DMS 273 (cell line): ENCODE data around the gene TUT4.
"Not testable (repeated sequence)": the region's sequence is repeated elsewhere in the genome, so short reads cannot be mapped to it uniquely, and the experiment has no call there.

ENCODE experiments used
- DNase-seq: peaks from one replicate; lab custom pipeline; 2025; ENCODE audit not compliant: unreplicated experiment; lab: John Stamatoyannopoulos, UW

The TUT4 gene, protein sequence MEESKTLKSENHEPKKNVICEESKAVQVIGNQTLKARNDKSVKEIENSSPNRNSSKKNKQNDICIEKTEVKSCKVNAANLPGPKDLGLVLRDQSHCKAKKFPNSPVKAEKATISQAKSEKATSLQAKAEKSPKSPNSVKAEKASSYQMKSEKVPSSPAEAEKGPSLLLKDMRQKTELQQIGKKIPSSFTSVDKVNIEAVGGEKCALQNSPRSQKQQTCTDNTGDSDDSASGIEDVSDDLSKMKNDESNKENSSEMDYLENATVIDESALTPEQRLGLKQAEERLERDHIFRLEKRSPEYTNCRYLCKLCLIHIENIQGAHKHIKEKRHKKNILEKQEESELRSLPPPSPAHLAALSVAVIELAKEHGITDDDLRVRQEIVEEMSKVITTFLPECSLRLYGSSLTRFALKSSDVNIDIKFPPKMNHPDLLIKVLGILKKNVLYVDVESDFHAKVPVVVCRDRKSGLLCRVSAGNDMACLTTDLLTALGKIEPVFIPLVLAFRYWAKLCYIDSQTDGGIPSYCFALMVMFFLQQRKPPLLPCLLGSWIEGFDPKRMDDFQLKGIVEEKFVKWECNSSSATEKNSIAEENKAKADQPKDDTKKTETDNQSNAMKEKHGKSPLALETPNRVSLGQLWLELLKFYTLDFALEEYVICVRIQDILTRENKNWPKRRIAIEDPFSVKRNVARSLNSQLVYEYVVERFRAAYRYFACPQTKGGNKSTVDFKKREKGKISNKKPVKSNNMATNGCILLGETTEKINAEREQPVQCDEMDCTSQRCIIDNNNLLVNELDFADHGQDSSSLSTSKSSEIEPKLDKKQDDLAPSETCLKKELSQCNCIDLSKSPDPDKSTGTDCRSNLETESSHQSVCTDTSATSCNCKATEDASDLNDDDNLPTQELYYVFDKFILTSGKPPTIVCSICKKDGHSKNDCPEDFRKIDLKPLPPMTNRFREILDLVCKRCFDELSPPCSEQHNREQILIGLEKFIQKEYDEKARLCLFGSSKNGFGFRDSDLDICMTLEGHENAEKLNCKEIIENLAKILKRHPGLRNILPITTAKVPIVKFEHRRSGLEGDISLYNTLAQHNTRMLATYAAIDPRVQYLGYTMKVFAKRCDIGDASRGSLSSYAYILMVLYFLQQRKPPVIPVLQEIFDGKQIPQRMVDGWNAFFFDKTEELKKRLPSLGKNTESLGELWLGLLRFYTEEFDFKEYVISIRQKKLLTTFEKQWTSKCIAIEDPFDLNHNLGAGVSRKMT (N-terminal part only)

DNA sequence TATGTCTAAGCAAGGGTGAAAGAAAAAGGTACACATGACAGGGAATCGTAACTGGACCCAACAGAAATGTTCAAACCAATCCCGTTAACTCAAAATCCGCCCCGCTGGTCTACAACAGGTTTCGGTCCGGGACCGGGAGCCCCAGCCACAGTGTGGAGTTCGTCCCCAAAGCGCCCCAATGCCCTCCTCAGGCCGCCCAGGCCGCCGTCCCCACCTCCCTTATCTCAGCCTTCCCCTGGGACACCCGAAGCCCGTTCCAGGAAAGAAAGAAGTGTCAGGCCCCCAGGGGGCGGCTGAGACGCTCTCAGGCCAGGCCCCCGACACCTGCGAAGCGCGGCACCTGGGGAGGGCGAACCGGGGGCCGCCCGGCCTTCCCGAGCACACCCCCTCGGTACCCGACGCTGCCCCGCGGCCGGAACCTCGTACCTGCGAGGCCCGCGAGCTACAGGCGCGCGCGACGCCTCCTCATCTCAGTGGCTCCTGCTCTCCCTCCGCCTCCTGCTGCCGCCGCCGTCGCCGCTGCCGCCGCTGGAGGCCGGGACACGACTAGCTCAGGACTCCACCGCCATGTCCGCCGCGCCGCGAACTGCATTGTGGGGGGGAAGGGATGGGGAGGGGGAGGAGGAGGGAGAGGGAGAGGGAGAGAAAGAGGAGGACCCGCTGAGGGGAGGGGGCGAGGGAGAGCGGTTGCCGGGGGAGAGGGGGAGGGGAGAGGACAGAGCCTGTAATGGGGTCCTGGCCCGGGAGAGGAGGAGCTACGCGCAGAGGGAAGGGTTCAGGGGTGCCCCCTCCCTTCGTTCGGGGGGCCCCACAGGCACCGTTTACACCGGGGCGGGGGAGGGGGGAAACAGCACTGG lies at the start of gene TUT4:
Gene TUT4, minus strand, starts transcription at position 588 of the 857 bp plus-strand sequence. CDS start 26,812 bp downstream, outside the sequence.
- DNase-seq: peak; percentile 90

DNA sequence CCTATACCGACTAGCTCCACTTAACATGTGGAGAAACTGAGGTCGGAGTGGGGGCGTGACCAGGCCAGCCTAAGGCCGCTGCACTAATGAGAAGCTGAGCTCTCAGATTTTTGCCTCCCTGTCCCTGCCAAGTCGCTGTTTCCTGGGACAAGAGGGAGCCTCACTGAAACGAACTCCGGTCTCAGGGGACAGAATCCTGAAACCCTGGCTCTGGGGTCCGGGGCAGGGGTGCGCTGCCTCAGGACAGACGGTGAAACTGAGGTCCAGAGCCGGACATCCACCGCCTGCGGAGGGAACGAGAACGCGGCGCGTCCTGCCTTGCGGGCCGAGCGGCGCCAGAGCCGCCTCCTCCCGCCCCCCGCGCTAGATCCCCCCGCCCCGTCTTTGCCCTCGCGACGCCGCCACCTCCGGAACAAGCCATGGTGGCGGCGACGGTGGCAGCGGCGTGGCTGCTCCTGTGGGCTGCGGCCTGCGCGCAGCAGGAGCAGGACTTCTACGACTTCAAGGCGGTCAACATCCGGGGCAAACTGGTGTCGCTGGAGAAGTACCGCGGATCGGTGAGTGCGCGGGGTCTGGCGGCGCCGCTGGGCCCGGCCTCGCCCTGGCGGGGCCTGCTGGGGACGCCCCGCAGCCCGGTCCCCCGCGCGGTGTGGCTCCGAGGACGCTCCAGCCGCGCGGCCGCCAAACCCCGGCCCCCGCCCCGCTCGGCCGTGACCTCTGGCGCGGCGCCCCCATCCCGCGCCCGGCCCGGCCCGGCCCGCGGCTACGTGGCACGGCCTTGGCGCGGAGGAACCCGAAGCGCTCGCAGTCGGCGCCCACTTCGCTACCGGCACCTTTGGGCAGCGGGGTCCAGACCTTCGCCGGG lies 49.3 kb upstream of the TUT4 start, which contains the start of gene GPX7:
Gene GPX7, plus strand, starts transcription at position 381 of the 865 bp plus-strand sequence. Its CDS starts 39 bp downstream, at position 420.
- DNase-seq: peak; percentile 62

DNA sequence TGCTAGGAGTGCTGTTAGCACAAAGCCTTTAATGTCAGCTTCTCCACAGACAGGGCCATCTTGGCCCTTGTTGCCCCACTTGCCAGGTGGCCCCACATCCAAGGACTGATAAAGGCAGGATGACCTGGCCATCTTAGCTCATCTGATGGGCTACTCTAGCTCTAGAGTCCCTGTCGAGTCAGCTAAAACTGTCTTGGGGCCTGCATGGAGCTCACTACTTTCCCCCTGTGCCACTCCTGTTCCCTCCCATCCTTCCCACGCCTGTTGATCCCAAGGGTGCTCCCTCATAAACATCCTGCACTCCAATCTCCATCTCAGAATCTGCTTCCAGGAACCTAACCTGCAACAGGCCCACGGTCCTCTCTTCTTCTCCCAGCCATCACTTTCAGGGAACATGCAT lies 48.6 kb upstream of the TUT4 start:
- no peak for DNase-seq

DNA sequence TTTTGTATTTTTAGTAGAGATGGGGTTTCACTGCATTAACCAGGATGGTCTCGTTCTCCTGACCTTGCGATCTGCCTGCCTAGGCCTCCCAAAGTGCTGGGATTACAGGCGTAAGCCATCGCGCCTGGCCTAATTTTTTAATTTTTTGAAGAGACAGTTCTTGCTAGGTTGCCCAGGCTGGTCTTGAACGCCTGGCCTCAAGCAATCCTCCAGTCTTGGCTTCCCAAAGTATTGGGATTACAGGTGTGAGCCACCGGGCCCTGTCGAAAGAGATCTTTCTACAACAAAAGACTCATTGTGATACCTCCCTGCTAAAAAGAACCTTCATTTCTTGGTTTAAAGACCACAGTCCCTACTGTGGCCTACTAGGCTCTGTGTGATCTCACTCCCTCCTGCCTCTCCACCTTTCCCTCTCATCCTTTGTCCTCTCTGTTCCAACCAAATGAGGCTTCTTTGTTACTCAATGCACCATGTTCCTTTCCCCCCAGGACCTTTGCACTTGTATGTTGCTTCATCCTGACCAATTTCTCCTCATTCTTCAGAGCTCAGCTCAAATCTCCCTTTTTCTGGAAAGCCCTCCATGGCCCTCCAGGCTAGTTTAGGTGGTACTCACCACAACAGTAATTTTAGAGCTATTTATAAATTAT lies 47.8 kb upstream of the TUT4 start:
- DNase-seq: no peak

DNA sequence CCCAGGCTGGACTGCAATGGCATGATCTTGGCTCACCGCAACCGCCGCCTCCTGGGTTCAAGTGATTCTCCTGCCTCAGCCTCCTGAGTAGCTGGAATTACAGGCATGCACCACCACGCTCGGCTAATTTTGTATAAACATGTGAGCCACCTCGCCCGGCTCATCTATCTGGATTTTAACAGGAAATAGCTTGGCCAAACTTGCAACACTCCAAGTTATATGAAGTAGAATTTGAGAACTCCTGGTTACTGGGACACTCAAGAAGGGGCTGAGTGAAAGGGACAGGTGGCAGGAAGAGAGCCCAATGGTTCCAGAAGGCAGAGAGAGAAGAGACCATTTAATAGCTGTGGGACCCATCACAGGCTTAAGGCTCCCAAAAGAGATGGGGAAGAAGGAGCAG lies 46.3 kb upstream of the TUT4 start:
- DNase-seq: no peak

DNA sequence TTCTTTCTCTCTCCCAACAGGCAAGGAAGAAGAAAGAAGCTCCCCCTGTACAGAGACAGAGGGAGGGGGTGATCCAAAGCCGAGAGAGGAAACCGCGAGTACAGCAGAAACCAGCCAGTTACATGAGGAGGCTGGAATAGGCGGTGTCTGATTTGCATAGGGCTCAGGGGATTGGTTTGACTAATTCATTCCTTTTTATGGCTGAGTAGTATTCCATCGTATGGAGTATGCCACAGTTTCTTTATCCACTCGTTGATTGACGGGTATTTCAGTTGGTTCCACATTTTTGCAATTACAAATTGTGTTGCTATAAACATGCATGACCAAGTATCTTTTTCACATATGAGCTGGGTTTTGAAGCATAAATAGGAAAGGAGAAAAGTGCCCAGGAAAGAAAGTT lies 45.8 kb upstream of the TUT4 start:
- no peak for DNase-seq

DNA sequence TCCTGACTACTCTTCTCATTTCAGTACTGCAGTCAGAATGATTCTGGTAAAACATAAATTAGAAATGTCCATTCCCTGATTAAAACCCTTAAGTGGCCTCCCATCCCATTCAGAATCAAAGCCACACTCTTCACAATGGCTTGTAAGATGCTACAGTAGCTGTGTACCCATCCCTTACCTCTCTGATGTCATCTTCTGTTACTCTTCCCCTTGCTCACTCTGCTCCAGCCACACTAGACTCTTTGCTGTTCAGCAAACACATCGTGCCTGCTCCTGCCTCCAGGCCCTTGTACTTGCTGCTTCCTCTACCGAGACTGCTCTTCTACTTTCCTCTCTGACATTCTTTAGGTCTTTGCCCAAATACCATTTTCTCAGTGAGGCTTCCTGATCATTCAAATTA lies 45.0 kb upstream of the TUT4 start:
- DNase-seq: no peak

DNA sequence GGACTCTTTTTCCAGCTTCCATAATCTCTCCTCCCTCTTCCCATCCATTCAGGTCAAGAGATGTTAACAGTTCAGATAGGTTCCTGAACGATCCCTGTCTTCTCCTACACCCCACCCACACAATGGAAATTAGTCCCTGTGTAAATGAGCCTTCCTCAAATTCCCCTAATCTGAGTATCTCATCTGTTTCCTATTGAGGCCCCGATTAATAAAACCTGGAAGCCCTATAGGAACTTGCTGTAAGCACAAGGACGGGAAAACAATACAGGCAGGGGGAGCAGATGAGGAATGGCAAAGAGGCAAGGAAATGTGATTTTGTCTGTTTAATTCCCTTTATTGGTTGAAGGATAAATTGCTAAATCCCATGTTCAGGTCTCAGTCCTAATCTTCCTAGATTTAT lies 42.2 kb upstream of the TUT4 start:
- no peak for DNase-seq

DNA sequence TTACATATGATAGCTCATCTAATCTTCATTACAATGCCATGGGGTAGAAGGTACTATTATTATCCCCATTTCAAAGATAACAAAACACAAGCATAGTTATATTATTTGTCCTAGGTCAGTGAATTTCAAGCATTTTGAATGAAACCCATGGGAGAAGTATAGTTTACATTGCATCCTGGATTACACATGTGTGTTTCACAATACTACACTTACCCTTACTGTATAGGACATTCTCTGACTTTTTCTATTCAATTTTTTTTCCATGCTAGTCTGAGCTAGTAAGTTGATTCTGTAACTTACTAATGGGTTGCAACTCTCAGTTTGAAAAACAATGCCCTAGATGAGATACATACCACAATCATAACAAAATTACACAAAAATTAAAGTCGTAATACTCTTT lies 40.6 kb upstream of the TUT4 start:
- DNase-seq: no peak

DNA sequence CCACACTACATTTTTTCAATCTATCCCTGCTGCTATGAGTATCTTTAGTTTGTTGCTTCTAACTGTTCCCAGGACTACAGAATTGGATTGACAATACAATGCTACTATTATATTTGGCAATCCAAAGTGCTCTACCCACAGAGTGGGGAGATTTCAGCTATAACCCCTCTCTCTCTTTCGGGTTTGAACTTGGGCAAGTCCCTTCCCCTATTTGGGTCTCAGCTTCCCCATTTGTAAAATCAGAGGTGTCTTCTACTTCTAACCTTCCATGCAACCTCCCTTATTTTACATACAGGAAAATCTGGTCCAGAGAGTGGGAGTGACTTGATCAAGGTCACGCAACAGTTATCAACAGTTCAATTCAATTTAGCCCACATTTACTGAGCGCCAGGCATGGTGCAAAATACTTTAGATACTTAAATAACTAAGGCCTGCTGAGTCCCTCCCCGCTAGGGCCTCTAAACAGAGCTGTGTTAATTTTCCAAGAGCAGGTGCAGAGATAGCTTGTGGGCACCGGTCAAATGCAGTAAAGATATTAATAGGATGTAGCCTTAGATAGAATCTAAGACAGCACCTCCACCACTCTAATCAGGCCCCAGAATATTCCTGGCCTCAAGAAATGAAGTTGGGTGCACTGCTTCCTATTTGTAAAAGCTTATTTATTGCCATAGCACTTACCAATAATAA lies 39.9 kb upstream of the TUT4 start:
- DNase-seq: no peak

DNA sequence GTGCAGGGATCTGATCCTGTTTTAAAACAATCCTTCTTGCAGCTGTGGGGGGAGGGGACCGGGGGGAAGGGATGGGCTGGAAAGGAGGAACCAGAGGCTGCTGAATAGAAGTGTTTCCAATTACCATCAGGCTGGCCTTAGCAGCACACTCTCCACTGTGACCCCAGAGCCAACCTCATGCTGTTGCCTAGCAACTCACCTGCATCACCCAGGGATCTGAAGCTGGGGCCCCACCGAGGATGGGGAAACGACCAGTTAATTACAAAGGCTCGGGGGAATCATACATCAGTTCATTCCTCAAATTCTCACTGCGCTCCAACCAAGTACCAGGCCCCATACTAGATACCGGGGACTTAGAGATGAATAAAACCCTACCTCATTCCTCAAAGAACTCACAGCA lies 37.4 kb upstream of the TUT4 start:
- peak; percentile 8 for DNase-seq

DNA sequence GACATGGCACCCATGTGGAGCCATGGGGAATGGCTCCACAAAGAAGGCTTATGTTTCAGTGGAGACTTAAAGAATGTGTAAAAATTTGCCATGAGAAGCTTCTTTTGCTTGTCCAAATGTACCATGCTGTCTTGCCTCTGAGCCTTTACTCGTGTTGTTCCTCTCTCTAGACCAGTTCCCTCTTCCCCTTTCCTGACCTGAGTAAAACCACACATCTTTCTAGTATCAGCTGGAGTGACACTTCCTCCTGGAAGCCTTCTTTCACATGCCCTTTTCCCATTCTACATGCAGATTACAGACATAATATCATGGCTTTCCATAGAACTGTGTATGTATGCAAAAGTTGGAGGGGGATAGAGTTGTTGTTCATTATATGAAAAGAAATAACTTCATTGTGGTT lies 35.6 kb upstream of the TUT4 start:
- DNase-seq: no peak

DNA sequence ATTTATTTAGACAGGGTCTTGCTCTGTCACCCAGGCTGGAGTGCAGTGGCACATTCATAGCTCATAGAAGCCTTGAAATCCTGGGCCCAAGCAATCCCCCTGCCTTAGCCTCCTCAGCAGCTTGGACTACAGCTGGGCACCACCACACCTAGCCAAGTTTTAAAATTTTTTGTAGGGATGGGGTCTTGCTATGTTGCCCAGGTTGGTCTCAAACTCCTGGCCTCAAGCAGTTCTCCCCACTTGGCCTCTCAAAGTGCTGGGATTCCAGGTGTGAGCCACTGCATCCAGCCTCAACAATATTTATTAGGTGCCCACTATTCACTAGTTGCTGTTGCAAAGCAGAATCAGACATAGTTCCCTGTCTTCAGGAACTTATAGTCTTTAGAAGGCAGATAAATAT lies 35.1 kb upstream of the TUT4 start:
- DNase-seq: no peak

DNA sequence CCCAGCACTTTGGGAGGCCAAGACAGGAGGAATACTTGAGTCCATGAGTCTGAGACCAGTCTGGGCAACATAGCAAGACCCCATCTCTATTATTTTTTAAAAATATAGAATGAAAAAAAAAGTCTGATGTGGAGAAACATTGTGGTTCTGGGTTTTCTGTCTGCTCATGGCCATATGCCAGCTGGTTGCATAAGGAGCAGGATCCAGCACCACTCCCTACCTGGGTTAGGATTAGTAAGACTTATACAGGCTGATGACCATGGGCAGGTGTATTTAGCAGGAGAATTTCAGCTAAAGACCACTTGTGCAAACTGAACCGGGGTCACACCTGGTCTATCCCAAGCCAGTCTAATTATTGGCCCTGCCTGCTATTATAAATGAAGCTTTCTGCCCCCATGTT lies 32.6 kb upstream of the TUT4 start:
- DNase-seq: no peak

DNA sequence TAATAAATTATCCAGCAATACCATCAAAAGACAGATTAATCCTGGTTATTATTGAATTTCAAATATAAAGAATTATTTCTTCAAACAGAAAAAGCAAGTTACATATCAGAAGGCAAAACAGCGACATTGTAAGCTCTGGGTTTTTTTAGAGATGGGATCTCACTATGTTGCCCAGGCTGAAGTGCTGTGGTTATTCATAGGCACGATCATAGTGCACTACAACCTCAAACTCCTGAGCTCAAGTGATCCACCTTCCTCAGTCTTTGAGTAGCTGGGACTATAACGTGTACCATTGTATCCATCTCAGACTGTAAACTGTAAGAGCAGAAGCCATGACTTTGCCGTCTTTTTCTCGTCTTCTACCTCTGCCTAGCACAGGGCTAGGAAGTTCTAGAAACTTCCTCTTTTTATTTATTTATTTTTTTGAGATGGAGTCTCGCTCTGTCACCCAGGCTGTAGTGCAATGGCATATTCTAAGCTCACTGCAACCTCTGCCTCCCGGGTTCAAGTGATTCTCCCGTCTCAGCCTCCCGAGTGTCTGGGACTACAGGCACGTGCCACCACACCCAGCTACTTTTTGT lies 29.3 kb upstream of the TUT4 start:
- DNase-seq: no peak

DNA sequence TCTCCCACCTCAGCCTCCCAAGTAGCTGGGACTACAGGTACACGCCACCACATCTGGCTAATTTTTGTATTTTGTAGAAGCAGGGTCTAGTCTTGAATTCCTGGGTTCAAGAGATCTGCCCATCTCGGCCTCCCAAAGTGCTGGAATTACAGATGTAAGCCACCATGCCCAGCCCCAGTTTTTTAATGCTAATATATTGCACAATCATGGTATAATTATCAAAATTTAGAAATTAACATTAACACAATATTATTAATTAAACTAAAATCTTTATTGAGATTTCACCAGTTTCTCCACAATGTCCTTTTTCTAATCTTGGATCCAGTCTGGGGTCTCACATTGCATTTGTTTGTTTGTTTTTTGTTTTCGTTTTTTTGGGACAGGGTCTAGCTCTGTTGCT lies 27.4 kb upstream of the TUT4 start:
- no peak for DNase-seq

DNA sequence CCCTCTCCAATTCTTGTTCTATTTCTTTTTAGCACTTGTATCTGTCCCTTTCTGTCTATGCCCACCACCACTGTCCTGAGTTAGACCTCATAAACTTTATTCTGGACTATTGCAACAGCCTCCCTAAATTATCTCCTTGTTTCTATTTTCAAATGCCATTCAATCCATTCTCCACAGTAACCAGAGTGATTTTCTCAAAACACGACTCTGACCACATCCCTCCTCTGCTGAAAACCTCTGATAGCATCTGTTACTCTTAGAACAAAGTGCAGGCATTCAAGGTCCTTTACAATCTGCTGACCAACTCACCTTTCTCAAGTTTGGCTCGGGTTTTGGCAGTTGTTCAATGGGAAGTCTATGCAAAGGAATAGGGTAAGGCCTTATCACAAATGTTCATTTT lies 26.5 kb upstream of the TUT4 start:
- DNase-seq: no peak

DNA sequence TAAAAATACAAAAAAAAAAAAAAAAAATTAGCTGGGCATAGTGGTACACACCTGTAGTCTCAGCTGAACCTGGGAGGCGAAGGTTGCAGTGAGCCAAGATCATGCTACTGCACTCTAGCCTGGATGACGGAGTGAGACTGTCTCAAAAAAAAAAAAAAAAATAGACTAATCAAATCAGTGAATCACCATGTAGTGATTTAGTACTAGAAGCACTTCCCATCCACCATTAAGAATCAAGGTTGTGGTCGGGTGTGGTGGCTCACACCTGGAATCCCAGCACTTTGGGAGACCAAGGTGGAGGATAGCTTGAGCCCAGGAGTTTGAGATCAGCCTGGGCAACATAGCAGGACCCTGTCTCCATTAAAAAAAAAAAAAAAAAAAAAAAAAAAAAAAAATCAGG lies 25.2 kb upstream of the TUT4 start:
- not testable (repeated sequence) for DNase-seq
